Loucy (cell line): ENCODE measurements around the gene FAM13A.

ENCODE experiments used
- CTCF ChIP-seq: fragments of 200-600 bp; sonication (generic); conservative IDR thresholded peaks from 2 replicates; pipeline ENCODE4 v1.5.1; 2014; ENCODE audit warnings: mild to moderate bottlenecking, antibody characterized with exemption, low read length
- EZH2phosphoT487 ChIP-seq: fragments of 200-600 bp; IDR thresholded peaks from 2 replicates; pipeline ENCODE4 v1.6.1; 2018; ENCODE audit warnings: antibody characterized with exemption, mild to moderate bottlenecking, moderate library complexity, borderline replicate concordance

GRCh38 chr4:88737307-88737941 is 319.6 kb downstream of the FAM13A start:
- TF ChIP-seq EZH2phosphoT487: no peak
- TF ChIP-seq CTCF: no peak
